A204.1 (cell line): ENCODE measurements around the gene CD300A.

ENCODE experiments used
- FAIRE-seq: peaks from 2 replicates; lab custom pipeline; 2012; peaks lifted over from hg19 to GRCh38; lab: Jason Lieb, UNC

The CD300A gene

DNA sequence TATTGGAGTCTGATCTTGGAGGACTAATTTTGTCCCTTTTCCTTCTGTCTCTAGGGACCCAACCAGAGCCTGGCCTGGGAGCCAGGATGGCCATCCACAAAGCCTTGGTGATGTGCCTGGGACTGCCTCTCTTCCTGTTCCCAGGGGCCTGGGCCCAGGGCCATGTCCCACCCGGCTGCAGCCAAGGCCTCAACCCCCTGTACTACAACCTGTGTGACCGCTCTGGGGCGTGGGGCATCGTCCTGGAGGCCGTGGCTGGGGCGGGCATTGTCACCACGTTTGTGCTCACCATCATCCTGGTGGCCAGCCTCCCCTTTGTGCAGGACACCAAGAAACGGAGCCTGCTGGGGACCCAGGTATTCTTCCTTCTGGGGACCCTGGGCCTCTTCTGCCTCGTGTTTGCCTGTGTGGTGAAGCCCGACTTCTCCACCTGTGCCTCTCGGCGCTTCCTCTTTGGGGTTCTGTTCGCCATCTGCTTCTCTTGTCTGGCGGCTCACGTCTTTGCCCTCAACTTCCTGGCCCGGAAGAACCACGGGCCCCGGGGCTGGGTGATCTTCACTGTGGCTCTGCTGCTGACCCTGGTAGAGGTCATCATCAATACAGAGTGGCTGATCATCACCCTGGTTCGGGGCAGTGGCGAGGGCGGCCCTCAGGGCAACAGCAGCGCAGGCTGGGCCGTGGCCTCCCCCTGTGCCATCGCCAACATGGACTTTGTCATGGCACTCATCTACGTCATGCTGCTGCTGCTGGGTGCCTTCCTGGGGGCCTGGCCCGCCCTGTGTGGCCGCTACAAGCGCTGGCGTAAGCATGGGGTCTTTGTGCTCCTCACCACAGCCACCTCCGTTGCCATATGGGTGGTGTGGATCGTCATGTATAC lies 26.5 kb upstream of the CD300A start:
- FAIRE-seq: no peak

DNA sequence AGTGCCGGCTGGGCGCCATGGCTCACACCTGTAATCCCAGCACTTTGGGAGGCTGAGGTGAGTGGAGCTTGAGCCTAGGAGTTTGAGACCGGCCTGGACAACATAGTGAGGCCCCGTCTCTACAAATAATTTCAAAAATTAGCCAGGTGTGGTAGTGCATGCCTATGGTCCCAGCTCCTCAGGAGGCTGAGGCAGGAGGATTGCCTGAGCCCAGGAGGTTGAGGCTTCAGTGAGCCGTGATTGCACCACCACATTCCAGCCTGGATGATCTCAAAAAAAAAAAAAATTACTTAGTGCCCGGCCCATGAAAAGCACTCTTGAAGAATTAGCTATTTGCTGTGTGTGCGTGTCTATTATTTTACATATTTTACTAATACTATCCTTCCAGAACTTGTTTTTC lies 24.9 kb upstream of the CD300A start:
- no peak for FAIRE-seq

DNA sequence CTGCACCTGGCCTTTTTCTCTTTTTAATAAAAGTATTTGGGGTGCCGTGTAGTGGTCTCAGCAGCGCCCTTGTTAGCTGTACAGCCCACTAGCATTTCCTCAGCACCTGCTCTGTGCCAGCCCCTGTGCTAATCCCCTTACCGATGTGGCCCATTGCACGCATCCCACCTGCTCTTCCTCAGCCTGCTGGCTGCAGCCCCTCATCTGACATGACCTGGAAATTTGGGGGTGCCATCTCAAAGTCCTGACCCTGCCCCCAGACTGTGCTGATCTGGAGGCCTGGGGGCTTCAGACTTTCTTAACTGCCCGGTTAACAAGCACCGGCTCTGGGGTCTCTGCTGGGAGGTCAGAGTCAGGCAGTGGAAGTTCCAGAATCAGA lies 24.2 kb upstream of the CD300A start:
- FAIRE-seq: no peak

DNA sequence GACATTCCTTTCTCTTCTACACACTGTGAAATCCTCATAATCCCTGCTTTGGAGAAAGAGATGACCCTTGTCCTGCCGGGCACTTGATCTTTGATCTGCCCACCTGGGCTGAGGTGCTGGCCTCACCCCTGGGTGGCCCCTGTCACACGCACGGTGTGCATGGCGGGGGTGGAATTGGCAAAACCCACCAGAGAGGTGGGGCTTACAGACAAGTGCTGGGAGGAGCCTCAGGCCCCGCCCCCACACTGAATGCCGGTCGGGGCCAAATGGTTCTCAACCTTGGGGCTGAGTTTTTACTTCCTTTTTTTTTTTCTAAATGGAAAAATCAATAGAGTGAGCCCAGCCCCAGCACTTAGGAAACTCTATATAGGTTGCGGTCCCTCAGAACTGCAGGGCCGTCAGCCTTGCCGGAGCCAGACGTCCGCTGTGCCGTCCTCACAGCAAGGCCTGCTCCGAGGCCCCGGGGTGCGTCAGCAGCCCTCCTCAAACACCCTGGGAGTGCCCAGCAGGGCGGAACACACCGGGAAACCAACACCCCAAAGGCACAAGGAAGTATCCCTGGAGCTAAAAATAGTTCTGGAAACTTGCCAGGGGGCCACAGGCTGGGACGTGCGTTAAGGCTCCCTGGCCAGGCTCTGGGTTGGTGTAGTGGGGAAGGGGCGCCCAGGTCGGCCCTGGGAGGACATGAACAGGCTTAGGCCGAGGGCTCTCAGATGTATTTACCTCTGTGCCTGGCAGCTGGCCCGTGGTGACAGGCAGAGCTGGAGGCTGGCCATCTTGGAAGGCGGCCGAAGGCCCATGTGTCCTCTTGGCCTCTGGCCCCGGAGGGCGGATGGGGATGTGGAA lies 23.5 kb upstream of the CD300A start:
- FAIRE-seq: no peak

DNA sequence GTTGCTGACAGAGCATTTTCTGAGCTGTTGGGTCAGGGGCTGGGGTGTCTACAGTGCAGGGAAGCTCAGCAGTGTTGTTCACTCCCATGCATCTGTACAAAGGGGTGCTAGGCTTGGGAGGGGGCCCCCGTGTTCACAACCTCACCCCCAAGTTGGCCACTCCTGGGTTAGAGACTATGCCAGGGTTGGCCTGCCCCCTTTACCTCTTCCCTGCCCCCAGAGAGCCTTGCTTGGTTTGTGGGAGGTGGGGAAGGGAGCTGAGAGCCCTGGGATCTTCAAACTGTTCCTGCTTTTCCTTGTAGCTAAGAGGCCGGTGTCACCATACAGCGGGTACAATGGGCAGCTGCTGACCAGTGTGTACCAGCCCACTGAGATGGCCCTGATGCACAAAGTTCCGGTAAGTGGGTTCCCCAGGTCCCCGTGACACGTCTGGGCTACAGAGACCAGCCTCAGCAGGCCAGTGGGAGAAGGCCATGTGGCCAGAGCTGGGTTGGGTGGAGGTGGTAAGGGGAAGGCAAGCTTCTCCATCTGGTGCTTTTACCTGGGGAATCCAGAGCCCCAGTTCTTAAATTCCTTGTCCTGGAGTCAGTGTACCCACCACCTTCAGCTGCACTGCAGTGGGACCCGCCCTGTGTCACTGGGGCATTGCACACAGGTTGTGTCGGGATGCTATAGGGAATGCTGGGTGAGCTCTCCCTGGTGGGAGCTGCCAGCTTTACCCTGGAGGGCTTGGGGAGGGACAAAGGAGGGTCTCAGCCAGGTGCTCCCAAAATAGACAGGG lies 22.7 kb upstream of the CD300A start:
- no peak for FAIRE-seq

DNA sequence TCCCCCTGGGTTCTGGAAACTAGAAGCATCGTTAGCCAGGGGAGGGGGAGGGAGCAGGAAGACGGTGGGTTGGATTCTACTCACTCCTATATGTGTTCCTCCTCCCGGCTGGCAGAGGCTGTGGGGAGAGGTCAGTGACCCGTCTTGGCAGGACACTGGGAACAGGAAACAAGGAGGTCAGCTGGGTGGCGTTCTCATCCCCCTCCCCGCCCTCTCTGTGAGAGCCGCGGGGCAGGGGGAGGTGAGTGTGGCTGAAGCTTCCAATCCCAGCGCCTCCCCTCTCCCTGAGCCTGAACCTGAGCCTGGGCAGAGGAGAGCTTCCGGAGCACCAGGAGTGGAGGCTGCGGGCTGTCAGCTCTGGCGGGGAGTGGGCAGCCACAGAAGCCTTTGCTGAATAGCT lies 22.0 kb upstream of the CD300A start:
- no peak for FAIRE-seq

DNA sequence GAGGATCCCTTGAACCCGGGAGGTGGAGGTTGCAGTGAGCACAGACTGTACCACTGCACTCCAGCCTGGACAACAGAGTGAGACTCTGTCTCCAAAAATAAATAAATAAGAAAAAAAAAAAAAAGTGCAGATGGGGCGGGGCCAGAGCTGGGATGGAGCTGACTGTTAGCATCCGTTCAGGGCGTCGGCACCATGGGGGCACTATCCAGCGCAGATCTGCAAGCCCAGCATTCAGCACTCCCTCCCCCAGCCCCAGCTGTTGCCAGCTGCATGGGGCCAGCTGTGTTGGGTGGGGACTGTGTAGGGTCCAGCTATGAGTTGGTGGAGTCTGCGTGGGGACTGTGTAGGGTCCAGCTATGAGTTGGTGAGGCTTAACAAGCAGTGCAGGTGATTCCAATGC lies 21.3 kb upstream of the CD300A start:
- FAIRE-seq: no peak

DNA sequence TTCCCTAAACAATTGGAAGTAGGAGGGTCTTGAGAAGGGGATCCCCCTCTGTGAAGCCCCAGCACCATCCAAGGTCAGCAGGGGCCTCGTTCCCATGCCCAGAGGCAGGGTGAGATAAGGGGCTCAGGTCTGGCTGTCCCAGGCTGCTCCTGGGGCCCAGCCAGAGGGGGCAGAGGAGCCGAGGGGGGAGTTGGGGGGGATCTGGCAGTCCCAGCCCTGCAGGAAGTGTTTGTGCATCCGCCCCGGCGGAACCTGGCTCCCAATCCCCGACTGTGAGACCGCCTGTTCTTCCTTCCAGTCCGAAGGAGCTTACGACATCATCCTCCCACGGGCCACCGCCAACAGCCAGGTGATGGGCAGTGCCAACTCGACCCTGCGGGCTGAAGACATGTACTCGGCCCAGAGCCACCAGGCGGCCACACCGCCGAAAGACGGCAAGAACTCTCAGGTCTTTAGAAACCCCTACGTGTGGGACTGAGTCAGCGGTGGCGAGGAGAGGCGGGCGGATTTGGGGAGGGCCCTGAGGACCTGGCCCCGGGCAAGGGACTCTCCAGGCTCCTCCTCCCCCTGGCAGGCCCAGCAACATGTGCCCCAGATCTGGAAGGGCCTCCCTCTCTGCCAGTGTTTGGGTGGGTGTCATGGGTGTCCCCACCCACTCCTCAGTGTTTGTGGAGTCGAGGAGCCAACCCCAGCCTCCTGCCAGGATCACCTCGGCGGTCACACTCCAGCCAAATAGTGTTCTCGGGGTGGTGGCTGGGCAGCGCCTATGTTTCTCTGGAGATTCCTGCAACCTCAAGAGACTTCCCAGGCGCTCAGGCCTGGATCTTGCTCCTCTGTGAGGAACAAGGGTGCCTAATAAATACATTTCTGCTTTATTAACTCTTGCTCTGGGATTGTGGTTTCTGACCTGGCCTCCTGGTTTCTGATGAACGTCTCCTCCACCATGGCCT lies 19.6 kb upstream of the CD300A start:
- FAIRE-seq: no peak

DNA sequence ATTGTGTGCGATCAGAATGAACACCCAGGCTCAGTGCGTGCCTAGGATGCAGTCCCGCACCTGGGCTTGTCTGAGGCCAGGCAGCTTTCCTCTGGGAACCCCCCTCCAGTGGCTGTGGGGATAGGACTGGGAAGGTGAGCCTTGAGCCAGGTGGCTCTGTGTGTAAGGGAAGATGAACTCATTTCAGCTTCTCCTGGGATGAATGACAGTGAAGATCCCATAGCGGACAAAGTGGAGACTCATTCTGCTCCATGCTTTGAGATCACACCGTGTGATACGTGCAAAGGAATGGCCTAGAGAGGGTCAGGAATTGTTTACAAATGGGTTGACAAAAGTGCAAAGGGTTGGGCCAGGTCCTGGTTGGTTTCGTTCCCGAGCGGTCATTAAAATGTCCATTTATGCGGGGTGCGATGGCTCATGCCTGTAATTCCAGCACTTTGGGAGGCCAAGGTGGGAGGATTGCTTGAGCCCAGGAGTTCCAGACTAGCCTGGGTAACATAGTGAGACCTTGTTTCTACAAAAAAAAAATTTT lies 18.7 kb upstream of the CD300A start:
- FAIRE-seq: no peak

DNA sequence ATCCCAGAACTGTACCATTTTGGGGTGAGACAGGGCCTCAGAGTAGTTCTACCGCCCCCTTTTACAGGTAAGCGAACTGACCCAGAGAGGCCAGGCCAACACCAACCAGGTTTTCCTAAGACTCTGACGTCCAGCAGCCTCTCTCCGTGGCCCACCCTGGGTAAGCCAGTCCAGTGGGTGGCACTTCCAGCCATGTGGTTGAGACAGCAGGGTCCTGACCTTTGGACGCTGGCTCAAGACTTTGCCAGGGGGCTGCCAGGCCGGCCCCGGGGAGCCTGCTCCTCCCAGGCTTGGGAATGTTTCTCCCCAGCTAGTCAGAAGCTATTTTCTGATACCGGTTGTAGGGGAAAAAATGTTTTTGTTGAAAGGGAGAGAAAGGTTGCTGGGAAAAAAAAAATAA lies 17.7 kb upstream of the CD300A start:
- no peak for FAIRE-seq

DNA sequence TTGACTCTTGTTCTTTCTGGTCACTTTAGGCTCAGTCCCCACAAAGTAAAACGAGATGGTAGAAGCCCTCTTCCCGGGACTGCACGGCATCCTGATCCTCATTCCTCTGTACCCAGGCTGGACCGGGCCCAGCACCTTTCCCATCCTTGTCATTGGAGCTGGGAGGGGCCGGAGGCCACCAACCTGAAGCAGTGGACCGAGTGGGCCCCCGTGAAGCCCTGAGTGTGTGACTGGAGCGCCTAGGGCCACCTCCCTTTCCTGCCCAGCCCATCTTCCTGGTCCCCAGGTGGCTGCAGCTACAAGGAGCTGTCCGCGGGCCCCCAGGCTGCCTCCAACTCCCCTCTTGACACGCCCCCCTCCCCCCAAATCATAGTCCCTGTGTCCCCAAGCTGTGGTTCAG lies 17.1 kb upstream of the CD300A start:
- no peak for FAIRE-seq

DNA sequence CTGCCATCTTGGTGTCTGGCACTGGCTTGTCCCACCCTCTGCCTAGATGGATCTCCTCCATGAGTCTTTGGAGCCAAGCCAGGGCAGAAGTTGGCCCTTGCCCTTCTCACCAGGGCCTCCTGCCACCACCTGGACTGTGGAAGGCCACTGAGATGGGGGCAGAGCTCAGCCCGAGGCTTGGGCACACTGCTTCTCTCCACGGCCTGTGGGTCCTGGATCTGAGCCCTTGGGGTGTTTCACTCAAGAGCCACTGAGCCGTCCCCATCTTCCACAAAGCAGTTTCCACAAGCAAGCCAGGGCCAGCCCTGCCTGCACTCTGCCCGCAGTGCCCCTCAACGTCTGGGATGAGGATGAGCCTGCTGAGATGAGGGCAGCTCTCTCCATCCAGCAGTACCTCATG lies 16.7 kb upstream of the CD300A start:
- FAIRE-seq: no peak

DNA sequence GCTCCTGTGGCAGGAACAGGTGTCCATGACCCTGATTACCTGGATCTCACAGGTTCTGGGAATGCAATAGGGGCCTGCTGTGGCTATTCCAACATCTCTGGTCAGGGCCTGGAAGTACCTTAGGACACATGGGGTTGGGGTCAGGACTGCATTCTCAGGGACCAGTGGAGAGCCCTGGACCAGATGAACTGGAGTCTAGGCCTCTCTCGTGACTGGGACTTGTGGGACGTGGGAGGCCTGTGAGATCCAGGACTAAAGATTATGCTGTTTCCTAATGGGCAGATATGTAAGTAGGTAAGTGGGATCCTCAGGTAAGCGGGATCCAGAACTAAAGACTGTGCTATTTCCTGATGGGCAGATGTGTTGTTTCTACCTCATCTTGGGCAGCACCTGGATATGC lies 16.2 kb upstream of the CD300A start:
- no peak for FAIRE-seq

DNA sequence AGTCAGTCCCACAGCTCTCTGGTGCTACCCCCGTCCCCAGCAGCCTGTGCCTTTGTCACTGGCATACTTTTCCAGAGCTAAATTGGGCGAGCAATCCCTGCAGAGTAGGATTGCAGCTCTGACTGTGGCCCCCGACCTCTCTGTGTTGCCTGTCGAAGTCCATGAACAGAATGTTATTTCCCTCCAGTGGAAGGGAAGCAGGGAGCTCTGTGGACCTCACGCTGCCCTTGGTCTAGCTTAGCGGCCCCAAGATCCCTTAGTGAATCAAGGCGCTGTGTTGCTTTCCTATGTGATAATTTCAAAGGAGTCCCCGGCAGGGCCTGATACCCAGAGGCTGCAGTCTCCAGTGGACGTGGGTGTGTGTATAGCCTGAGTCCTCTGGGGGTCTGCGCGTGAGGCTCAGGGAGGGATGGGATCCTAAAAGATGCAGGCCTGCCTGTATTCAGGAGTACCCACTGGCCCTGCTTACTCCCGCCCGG lies 15.5 kb upstream of the CD300A start:
- no peak for FAIRE-seq

DNA sequence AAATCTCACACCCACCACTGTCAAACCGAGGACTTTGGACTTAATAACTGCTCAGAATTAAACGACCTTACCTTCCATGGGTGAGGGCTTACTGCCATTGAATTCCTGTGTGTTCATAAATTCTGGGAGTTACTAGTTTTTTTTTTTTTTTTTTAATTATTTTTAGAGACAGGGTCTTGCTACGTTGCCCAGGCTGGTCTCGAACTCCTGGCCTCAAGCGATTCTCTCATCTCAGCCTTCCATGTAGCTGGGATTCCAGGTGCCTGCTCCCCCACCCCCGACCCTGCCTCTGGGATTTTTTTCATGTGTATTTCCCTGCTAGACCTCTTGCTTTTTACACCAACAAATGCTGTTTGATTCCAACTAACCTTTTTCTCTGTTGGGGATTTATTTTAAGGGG lies 14.9 kb upstream of the CD300A start:
- FAIRE-seq: no peak

DNA sequence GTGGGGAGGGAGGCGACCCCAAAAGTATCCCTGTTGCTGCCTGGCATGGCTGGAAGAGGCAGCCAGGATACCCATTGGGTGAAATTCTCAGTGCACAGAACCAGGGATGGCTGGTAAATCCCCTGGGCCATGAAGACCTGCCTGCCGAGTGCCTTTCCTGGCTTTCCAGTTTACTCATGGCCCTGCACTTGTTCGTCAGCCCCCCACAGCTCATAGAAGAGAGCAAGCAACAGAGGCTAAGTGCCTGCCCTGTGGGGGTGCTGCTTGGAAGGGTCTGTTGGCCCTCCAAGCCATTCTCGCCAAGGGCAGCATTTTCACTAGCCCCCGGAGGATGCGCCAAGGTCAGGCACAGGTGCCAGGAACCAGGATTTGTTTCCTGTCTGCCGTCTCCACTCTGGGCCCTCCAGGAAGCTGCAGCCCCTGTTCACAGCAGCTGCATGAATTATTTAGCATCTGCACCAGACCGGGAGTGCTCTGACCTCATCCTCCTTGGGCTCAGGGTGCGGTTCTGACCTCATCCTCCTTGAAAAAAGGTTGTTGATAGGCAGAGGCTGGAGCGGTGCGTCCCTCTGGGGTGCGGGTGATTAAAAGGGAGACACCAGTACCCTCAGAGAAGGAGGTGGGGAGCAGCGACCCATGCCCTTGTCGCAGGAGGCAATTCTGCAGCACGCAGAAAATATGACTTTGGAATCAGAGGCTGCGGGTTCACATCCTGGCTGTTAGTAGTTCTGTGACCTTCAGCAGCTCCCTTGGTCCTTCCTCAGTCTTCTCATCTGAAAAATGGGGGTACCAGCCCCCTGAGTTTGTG lies 14.2 kb upstream of the CD300A start:
- FAIRE-seq: no peak

DNA sequence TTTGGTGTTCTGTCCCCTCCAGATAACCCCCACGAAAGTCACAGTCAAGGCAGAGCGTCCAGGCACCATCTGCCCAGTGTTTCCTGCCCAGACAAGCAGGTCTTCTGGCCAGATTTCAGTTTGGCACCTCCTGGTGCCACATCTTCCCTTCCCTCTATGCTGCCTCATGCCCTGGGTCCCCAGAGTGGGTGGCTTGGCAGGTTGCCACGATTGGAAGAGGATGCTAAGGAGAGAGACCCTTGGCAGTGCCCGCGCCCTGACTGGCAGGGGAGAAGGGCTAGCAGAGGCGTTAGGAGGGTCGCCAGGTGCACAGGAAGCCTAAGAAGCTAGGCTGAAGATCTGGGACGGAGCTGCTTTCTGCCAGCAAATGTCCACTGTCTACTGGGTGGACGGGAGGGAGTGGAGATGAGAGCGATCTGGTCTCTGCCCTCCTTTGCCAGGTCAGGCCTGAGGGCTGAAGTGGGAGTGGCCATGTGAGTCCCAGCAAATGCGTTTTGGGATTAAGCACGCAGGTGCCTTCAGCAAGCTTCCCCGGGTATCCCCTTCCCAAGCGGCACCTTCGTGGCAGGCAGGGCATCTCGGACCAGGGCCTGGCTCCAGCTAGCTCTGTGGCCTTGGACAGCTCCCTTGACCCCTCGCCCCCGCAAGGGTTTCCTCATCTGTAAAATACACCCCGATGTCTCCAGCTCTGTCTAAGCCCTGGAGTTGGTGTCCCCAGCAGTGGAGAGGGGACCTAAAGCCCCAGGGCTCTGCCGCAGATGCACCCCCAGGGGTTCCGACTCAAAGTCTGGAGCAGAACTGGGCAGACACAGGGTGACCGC lies 13.4 kb upstream of the CD300A start:
- no peak for FAIRE-seq

DNA sequence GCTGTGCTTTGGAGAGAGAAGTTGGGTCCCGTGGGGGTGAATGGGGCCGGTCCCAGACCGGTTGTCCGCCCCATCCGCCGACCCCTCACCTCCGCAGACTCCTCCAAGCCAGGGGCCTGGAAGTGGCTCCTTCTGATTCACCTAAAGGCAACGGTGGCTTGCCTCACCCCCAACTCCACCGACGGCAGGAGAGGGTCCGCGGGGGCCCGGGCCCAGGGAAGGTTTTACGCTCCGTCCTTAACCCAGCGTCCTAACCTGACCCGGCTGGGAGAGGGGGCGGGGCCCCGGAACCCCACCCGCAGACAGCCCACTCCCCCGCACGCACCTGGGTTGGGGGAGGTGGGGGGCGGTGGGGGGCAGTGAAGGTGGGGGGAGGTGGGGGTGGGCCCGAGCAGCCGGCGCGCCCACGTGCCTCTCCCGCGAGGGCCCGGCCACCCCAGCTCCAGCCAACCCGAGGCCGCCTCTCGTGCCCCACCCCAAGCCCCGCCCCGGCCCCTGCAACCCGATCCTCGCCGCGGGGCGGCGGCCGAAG lies 12.7 kb upstream of the CD300A start:
- no peak for FAIRE-seq
